Upper lobe of left lung (tissue), 4 donors: ENCODE measurements around the gene FCER2.

Experiments used
- CTCF ChIP-seq, 6 experiments: fragments of 450-650 bp in 4 of 6; fragments of 200-600 bp in 2 of 6; sonication (generic) in 2 of 6; IDR thresholded peaks; one replicate each; pipeline ENCODE4 v1.5.1; 2016 to 2019; ENCODE audit warnings: antibody characterized with exemption in 6 of 6
- POLR2A ChIP-seq, 4 donors: fragments of 450-650 bp; IDR thresholded peaks; one replicate each; pipeline ENCODE4 v1.5.1; 2016 to 2017; ENCODE audit warnings: antibody characterized with exemption in 4 of 4, mild to moderate bottlenecking in 2 of 4

GRCh38 chr19:7694499-7694898 is 7.4 kb downstream of the FCER2 start:
- TF ChIP-seq POLR2A (IDR thresholded peaks at IDR 0.05) (no peak), CTCF (IDR thresholded peaks at IDR 0.05) (no peak)
